Transverse colon (tissue), 3 donors: Measurements from ENCODE around the gene HHIP.

Experiments used
- EP300 ChIP-seq: sonication (generic); formaldehyde crosslinking; IDR thresholded peaks from one replicate; pipeline ENCODE4 v1.6.1; 2017; ENCODE audit warnings: antibody characterized with exemption, low read depth
- POLR2A ChIP-seq: fragments of 450-650 bp; IDR thresholded peaks from one replicate; pipeline ENCODE4 v1.6.1; 2016; ENCODE audit warnings: antibody characterized with exemption, mild to moderate bottlenecking, moderate library complexity
- TF ChIP-seq, protein P1 (sequence below), 5 experiments: fragments of 200-600 bp in 3 of 5; fragments of 450-650 bp in 2 of 5; sonication (generic) in 3 of 5; IDR thresholded peaks; 1 replicate in 2 of 5; 2 replicates in 3 of 5; pipeline ENCODE4 v1.5.1; 2016 to 2017; ENCODE audit warnings: antibody characterized with exemption in 5 of 5, inconsistent platforms in 3 of 5, mild to moderate bottlenecking in 2 of 5, moderate library complexity in 1 of 5

DNA sequence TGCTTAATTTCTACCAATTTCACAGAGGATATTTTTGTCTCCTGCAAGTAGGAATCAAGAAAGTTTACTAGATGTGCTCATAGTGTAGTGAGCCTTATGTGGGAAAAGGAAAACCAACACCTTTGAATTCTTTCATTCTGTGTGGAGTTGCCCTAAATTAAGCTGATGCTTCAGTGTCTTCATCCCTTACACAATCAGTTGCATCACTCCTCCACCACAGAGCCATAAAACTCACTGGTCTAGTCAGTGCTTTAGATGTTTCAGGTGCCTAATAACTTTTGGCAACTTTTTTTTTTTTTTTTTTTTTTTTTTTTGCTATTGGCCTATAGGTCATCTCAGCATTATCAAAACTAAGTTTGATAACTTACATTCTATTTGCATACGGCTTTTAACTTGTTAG is 41.5 kb downstream of the HHIP start:
- TF ChIP-seq POLR2A (no peak), EP300 (no peak)
- TF ChIP-seq, protein P1, sequence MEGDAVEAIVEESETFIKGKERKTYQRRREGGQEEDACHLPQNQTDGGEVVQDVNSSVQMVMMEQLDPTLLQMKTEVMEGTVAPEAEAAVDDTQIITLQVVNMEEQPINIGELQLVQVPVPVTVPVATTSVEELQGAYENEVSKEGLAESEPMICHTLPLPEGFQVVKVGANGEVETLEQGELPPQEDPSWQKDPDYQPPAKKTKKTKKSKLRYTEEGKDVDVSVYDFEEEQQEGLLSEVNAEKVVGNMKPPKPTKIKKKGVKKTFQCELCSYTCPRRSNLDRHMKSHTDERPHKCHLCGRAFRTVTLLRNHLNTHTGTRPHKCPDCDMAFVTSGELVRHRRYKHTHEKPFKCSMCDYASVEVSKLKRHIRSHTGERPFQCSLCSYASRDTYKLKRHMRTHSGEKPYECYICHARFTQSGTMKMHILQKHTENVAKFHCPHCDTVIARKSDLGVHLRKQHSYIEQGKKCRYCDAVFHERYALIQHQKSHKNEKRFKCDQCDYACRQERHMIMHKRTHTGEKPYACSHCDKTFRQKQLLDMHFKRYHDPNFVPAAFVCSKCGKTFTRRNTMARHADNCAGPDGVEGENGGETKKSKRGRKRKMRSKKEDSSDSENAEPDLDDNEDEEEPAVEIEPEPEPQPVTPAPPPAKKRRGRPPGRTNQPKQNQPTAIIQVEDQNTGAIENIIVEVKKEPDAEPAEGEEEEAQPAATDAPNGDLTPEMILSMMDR (IDR thresholded peaks at IDR 0.05): no peak
